Activated B cell treated with CpG ODN at 0.5 μM for 24 hours (primary cell): Measurements from ENCODE around the gene CIBAR2. TPM values are rescaled to one million over a fixed set of nuclear protein-coding genes. Genes with fewer than 3 reads are reported as not detected.

Source experiments
- ATAC-seq: fragments of 200-7000 bp; cut with Tn5 transposase; one replicate; pipeline ENCODE4 v1.10.0; 2021; ENCODE audit warnings: low read depth, mild to moderate bottlenecking, moderate library complexity
- CTCF ChIA-PET: fragments of 350-600 bp; sonication (Branson Sonifier 250); formaldehyde crosslinking; loops from one replicate; lab custom pipeline; 2021; ENCODE audit warnings: antibody characterized with exemption; lab: Charles Lee
- POLR2A ChIA-PET: fragments of 350-600 bp; sonication (Branson Sonifier 250); formaldehyde crosslinking; loops from one replicate; lab custom pipeline; 2021; ENCODE audit warnings: antibody characterized with exemption; lab: Charles Lee
- DNase-seq: peaks from one replicate; pipeline ENCODE4 v3.0.0; 2022
- H3K27ac Mint-ChIP-seq: one replicate; pipeline ENCODE4 v1.8.0; 2020; ENCODE audit warnings: mixed read lengths
- H3K27me3 Mint-ChIP-seq: one replicate; pipeline ENCODE4 v1.8.0; 2021; ENCODE audit warnings: mixed read lengths
- H3K36me3 Mint-ChIP-seq: one replicate; pipeline ENCODE4 v1.8.0; 2021; ENCODE audit warnings: low read depth, mixed read lengths
- H3K4me1 Mint-ChIP-seq: one replicate; pipeline ENCODE4 v1.8.0; 2021; ENCODE audit warnings: mixed read lengths
- H3K4me3 Mint-ChIP-seq: one replicate; pipeline ENCODE4 v1.8.0; 2020; ENCODE audit warnings: mild to moderate bottlenecking, mixed read lengths
- H3K9me3 Mint-ChIP-seq: one replicate; pipeline ENCODE4 v1.8.0; 2020; ENCODE audit warnings: mixed read lengths
- intact Hi-C: fragments of 100-400 bp; cut with micrococcal nuclease; formaldehyde crosslinking; loops from one replicate; pipeline ENCODE4 v1.15.1; 2024
- total RNA-seq: library from RNA; stranded (reverse); gene quantifications from 2 replicates; pipeline ENCODE4 v1.2.3, GENCODE V29; 2022
- TF ChIP-seq, protein P1 (sequence below): fragments of 200-600 bp; IDR thresholded peaks from one replicate; pipeline ENCODE4 v1.8.0; 2022; ENCODE audit warnings: antibody characterized with exemption, mild to moderate bottlenecking

The CIBAR2 gene
- total RNA-seq, 1 donor from 2014 or later = not detected

DNA sequence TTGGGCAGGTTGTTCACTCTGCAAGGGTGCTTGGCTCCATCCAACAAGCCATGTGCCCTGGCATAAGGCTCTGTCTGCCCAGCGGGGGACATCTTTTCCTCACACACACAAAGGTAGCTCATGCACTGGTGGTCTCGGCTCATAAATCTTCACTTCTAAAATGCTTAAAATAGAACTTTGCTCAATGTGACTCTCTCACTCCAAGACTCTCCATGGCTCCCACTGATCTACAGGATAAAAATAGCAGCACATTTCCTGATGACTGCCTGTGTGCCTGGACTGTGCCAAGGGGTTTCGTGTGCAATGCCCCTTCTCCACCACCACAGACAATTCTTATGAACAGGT, 15.1 kb upstream of the CIBAR2 start:
- Mint-ChIP-seq H3K27me3 (peaks cover 5% of the 10 kb centered on the region), H3K9me3 (no peaks in the 10 kb centered on the region), H3K27ac (no peak overlapping the region), H3K4me1 (no peaks in the 10 kb centered on the region), H3K36me3 (no peaks in the 10 kb centered on the region), H3K4me3 (no peak overlapping the region)
- TF ChIP-seq, protein P1, sequence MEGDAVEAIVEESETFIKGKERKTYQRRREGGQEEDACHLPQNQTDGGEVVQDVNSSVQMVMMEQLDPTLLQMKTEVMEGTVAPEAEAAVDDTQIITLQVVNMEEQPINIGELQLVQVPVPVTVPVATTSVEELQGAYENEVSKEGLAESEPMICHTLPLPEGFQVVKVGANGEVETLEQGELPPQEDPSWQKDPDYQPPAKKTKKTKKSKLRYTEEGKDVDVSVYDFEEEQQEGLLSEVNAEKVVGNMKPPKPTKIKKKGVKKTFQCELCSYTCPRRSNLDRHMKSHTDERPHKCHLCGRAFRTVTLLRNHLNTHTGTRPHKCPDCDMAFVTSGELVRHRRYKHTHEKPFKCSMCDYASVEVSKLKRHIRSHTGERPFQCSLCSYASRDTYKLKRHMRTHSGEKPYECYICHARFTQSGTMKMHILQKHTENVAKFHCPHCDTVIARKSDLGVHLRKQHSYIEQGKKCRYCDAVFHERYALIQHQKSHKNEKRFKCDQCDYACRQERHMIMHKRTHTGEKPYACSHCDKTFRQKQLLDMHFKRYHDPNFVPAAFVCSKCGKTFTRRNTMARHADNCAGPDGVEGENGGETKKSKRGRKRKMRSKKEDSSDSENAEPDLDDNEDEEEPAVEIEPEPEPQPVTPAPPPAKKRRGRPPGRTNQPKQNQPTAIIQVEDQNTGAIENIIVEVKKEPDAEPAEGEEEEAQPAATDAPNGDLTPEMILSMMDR = no peak
- DNase-seq (no peak), ATAC-seq (no peak)
- ChIA-PET CTCF (interaction anchor here (1.6 kb wide), 1 partner anchor 12 kb away, joined by 3 read pairs; no protein-coding TSS in a partner anchor), POLR2A (no interaction called here)
- intact Hi-C loops = no loop called here

DNA sequence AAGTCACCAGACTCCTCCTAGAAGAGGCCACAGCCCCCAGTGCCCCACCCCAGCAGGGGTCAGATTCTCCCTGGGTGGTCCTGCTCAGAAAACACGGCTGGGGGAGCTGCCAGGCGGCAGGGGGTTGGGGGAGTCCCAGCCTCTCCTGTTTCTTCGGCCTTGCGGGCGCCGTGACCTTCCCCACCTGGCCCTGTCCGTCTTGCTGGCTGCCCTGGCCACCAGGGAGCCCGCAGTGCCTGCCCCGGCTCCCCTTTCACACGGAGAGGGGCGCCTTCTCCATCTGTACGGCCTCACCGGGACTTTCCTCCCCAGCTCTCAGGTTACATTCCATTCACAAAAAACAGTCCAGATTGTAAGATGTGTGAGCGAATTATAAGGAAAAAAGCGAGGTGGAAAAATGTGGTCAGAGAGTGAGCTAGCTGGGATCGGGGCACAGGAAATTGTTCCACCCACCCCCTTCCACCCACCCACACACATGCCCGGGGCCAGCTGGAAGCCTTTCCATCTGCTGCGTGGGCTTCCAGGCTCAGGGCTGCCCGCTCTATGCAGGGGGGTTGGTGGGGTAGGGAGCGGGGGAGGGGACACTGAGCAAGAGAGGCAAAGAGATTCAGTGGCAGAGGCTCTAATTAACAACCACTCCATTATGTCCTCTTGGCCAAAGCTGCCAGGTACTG, 14.6 kb upstream of the CIBAR2 start:
- intact Hi-C loops = no loop called here
- Mint-ChIP-seq H3K4me3 (no peak overlapping the region), H3K36me3 (no peaks in the 10 kb centered on the region), H3K9me3 (no peaks in the 10 kb centered on the region), H3K4me1 (no peaks in the 10 kb centered on the region), H3K27me3 (peaks cover 5% of the 10 kb centered on the region), H3K27ac (no peak overlapping the region)
- ATAC-seq (no peak), DNase-seq (no peak)
- CTCF ChIA-PET = interaction anchor here (1.6 kb wide), 1 partner anchor 12 kb away, joined by 3 read pairs; no protein-coding TSS in a partner anchor
- POLR2A ChIA-PET = no interaction called here
- TF ChIP-seq, protein P1 = no peak

DNA sequence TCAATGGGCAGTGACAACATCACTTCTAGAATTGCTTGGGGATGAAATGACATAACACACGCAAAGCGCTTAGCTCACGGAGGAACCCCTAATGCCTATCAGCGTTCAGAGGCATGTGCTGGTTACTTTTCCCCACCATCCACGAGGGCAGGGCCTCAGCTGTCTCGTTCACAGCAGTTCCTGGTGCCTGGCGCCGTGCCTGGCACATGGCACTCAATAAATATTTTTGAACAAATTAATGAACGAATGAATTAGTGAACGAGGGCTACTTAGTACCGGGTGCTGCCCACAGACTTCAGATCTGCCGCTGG, 14.1 kb upstream of the CIBAR2 start:
- intact Hi-C loops = no loop called here
- peaks cover 5% of the 10 kb centered on the region for H3K27me3 Mint-ChIP-seq
- CTCF ChIA-PET = interaction anchor here (1.6 kb wide), 1 partner anchor 11 kb away, joined by 3 read pairs; no protein-coding TSS in a partner anchor
- H3K4me3 Mint-ChIP-seq = no peak overlapping the region
- no peaks in the 10 kb centered on the region for H3K9me3 Mint-ChIP-seq
- POLR2A ChIA-PET = no interaction called here
- TF ChIP-seq, protein P1 = no peak
- DNase-seq (no peak), ATAC-seq (no peak)
- H3K27ac Mint-ChIP-seq = no peak overlapping the region
- no peaks in the 10 kb centered on the region for H3K36me3 Mint-ChIP-seq
- no peaks in the 10 kb centered on the region for H3K4me1 Mint-ChIP-seq

DNA sequence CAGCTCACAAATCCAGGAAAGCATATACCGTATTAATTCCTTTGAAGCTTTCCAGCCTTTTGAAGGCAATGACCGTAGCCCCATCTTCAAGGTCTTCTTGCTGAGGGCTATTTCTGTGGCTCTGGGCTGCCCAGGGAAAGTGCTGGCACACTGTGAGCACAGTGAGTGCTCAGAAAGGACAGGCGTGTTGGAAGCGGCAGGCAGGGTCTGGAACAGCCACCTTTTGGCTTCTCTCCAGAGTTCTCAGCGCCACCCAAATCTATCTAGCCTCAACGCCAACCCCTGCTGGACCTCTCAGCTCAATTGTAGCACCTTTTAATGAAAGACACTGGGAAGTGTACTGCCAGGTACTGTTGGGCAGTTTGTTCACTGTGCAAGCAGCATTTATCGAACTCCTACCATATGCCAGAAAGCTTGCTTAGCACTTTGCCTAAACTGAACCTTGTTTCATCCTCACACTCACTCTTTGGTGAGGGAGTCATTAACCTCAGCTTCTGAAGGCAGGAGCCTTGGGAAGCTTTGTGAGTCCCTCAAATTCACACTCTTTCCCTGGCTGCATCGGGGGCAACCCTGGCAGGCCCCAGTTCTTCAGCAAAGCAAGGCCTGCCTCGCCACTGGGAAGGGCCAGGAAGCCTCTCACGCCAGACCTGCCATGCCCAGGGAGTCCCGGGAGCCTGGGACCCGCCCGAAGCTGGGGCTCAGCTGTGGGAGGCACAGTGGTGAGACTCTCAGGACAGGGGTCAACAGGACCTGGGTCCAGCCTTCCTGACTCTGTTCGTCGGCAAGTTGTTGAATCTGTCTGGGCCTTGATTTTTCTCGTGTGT, 13.5 kb upstream of the CIBAR2 start:
- H3K36me3 Mint-ChIP-seq = no peaks in the 10 kb centered on the region
- no peak overlapping the region for H3K4me3 Mint-ChIP-seq
- POLR2A ChIA-PET = no interaction called here
- H3K27ac Mint-ChIP-seq = no peak overlapping the region
- no peak for ATAC-seq
- H3K4me1 Mint-ChIP-seq = no peaks in the 10 kb centered on the region
- no peak for DNase-seq
- peaks cover 5% of the 10 kb centered on the region for H3K27me3 Mint-ChIP-seq
- CTCF ChIA-PET = no interaction called here
- no peaks in the 10 kb centered on the region for H3K9me3 Mint-ChIP-seq
- intact Hi-C loops = no loop called here
- TF ChIP-seq, protein P1 = no peak

DNA sequence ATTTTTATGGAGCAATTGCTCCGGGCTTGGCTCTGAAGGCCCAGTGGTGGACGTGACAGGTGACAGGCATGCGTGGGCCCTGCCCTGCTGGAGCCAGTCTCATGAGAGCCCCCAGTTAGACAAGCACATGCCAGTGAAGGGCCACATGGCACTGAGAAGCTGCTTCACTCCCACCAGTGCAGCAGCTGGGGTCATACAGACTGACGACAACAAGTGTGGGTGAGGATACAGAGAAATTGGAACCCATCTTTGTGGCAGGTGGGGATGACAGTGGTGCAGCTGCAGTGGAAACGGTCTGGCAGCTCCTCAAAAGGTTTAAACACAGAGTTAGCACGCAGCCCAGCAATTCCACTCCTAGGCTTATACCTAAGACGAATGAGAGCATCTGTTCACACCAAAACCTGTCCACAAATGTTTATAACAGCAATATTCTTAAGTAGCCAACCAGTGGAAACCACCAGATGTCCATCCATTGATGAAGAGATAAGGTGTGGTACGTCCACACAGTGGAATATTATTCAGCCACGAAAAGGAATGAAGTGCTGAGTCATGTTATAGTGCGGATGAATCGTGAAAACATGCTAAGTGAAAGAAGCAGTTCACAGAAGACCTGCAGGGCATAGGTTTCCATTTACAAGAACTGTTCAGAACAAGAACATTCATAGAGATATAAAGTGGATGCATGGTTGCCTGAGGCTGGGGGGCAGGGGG, 12.5 kb upstream of the CIBAR2 start:
- no peaks in the 10 kb centered on the region for H3K4me1 Mint-ChIP-seq

More for the DNA sequence above, 12.5 kb upstream of the CIBAR2 start:
- no peaks in the 10 kb centered on the region for H3K36me3 Mint-ChIP-seq
- H3K27me3 Mint-ChIP-seq = peaks cover 2% of the 10 kb centered on the region
- CTCF ChIA-PET = no interaction called here
- POLR2A ChIA-PET = no interaction called here
- DNase-seq (no peak), ATAC-seq (no peak)
- intact Hi-C loops = no loop called here
- TF ChIP-seq, protein P1 = no peak
- no peaks in the 10 kb centered on the region for H3K9me3 Mint-ChIP-seq
- no peak overlapping the region for H3K4me3 Mint-ChIP-seq
- no peak overlapping the region for H3K27ac Mint-ChIP-seq
